Measurements from ENCODE around the gene CLCN7. TPM values are rescaled to one million over a fixed set of nuclear protein-coding genes. Genes with fewer than 3 reads are reported as not detected.

The CLCN7 gene
- total RNA-seq, 4 donors from 2014 or later, result 33.0 to 67.7 (median 39.2) TPM

GRCh38 chr16:1519831-1520230 is 45.0 kb upstream of the CLCN7 start:
- H3K27me3 ChIP-seq, result no peaks in the 10 kb centered on the region
- no peak for ATAC-seq
- H3K36me3 ChIP-seq, result peaks cover 0 to 78% of the 10 kb centered on the region in 2 donors
- no CpG with 5 or more reads among the region's 17 CpGs for WGBS, 2 donors (ENCODE audit: low coverage in 1 of 2)
- TF ChIP-seq POLR2AphosphoS5 (IDR thresholded peaks at IDR 0.05) (no peak), CTCF (IDR thresholded peaks at IDR 0.05) (no peak), POLR2A (IDR thresholded peaks at IDR 0.05) (no peak), EP300 (IDR thresholded peaks at IDR 0.05) (no peak)
- no peaks in the 10 kb centered on the region for H3K4me1 ChIP-seq
- H3K9me3 ChIP-seq, result peaks cover 0 to 6% (median 0%) of the 10 kb centered on the region in 3 donors
- no peak overlapping the region for H3K27ac ChIP-seq
- H3K4me3 ChIP-seq, result no peak overlapping the region

- TF ChIP-seq CTCF (IDR thresholded peaks at IDR 0.05) (no peak), EP300 (IDR thresholded peaks at IDR 0.05) (no peak), POLR2AphosphoS5 (IDR thresholded peaks at IDR 0.05) (no peak), POLR2A (IDR thresholded peaks at IDR 0.05) (no peak)
- Histone ChIP-seq H3K36me3 (peaks cover 0 to 76% of the 10 kb centered on the region in 2 donors), H3K4me3 (no peak overlapping the region), H3K27me3 (no peaks in the 10 kb centered on the region), H3K9me3 (peaks cover 0 to 15% (median 0%) of the 10 kb centered on the region in 3 donors), H3K4me1 (no peaks in the 10 kb centered on the region), H3K27ac (no peak overlapping the region)
- ATAC-seq, result no peak
- 97% methylated on average over 6 of the region's 16 CpGs; no CpG with 5 or more reads in 1 of the 2 donors for WGBS, 2 donors (ENCODE audit: low coverage in 1 of 2)
These were observed 43.9 kb upstream of the CLCN7 start for GRCh38 chr16:1518626-1519135.

- Histone ChIP-seq H3K4me1 (peaks cover 0 to 11% (median 8%) of the 10 kb centered on the region in 3 donors), H3K9me3 (peaks cover 0 to 15% (median 0%) of the 10 kb centered on the region in 3 donors), H3K27ac (no peak overlapping the region), H3K36me3 (peaks cover 0 to 69% of the 10 kb centered on the region in 2 donors), H3K4me3 (no peak overlapping the region), H3K27me3 (no peaks in the 10 kb centered on the region)
- ATAC-seq, result no peak
- 96 to 100% methylated on average over 2 to 3 of the region's 3 CpGs for WGBS, 2 donors (ENCODE audit: low coverage in 1 of 2)
- TF ChIP-seq POLR2AphosphoS5 (IDR thresholded peaks at IDR 0.05), result no peak
- no peak for TF ChIP-seq EP300 (IDR thresholded peaks at IDR 0.05)
- no peak for TF ChIP-seq CTCF (IDR thresholded peaks at IDR 0.05)
These were observed 39.7 kb upstream of the CLCN7 start for GRCh38 chr16:1514507-1514906.

GRCh38 chr16:1512774-1513173 is 37.9 kb upstream of the CLCN7 start:
- H3K9me3 ChIP-seq, result peaks cover 0 to 15% (median 0%) of the 10 kb centered on the region in 3 donors
- TF ChIP-seq POLR2A (IDR thresholded peaks at IDR 0.05) (no peak), EP300 (IDR thresholded peaks at IDR 0.05) (no peak), POLR2AphosphoS5 (IDR thresholded peaks at IDR 0.05) (no peak), CTCF (IDR thresholded peaks at IDR 0.05) (no peak)
- peaks cover 0 to 69% of the 10 kb centered on the region in 2 donors for H3K36me3 ChIP-seq
- no peak overlapping the region for H3K27ac ChIP-seq
- 90% methylated on average over 4 to 9 of the region's 15 CpGs for WGBS, 2 donors (ENCODE audit: low coverage in 1 of 2)
- no peak overlapping the region for H3K4me3 ChIP-seq
- H3K27me3 ChIP-seq, result no peaks in the 10 kb centered on the region
- H3K4me1 ChIP-seq, result peaks cover 0 to 23% (median 16%) of the 10 kb centered on the region in 3 donors
- ATAC-seq, result no peak

Data from gastroesophageal sphincter (tissue), 4 donors.